Aorta (tissue), 5 donors: ENCODE data around the gene SDF4. TPM values are rescaled to one million over a fixed set of nuclear protein-coding genes. Genes with fewer than 3 reads are reported as not detected.

Experiments
- ATAC-seq: fragments of 200-7000 bp; cut with Tn5 transposase; one replicate; pipeline ENCODE4 v1.9.1; 2022; ENCODE audit warnings: moderate library complexity; ENCODE audit not compliant: low FRiP score
- DNase-seq, 2 donors: peaks; one replicate each; pipeline ENCODE4 v3.0.0-alpha.2; 2020
- H3K27ac ChIP-seq, 2 donors: one replicate each; pipeline ENCODE4 v1.5.1; 2013; ENCODE audit warnings: low read length in 2 of 2, mild to moderate bottlenecking in 2 of 2, moderate library complexity in 2 of 2, control low read depth in 1 of 2, inconsistent platforms in 1 of 2, low read depth in 1 of 2
- H3K27me3 ChIP-seq, 2 donors: one replicate each; pipeline ENCODE4 v1.6.1; 2013; ENCODE audit warnings: control low read depth in 1 of 2, low read length in 1 of 2, mild to moderate bottlenecking in 1 of 2, moderate library complexity in 1 of 2; ENCODE audit not compliant: insufficient read depth in 2 of 2, control insufficient read depth in 1 of 2
- H3K36me3 ChIP-seq, 2 donors: one replicate each; pipeline ENCODE4 v1.6.1; 2013; ENCODE audit warnings: control low read depth in 1 of 2, low read length in 1 of 2, mild to moderate bottlenecking in 1 of 2; ENCODE audit not compliant: insufficient read depth in 2 of 2, control insufficient read depth in 1 of 2
- H3K4me1 ChIP-seq, 2 donors: one replicate each; pipeline ENCODE4 v1.6.1; 2013; ENCODE audit warnings: low read length in 2 of 2, control low read depth in 1 of 2, mild to moderate bottlenecking in 1 of 2, moderate library complexity in 1 of 2; ENCODE audit not compliant: insufficient read depth in 2 of 2, control insufficient read depth in 1 of 2
- H3K4me3 ChIP-seq, 2 donors: one replicate each; pipeline ENCODE4 v1.5.1; 2013; ENCODE audit warnings: low read length in 2 of 2, control low read depth in 1 of 2, mild to moderate bottlenecking in 1 of 2
- H3K9me3 ChIP-seq: one replicate; pipeline ENCODE4 v1.6.1; 2013; ENCODE audit warnings: mild to moderate bottlenecking, low read length; ENCODE audit not compliant: control insufficient read depth
- WGBS, 2 donors: extraction: QIAGEN DNeasy Blood & Tissue Kit; methylation state at CpG; one replicate each; pipeline ENCODE4 v1.1.7; 2013; 5-methylcytosine and 5-hydroxymethylcytosine counted together
- intact Hi-C, 2 donors: fragments of 100-400 bp; cut with DNase I; formaldehyde crosslinking; loops; one replicate each; pipeline versions ENCODE4 v1.14.2 to v1.15.0; 2022
- polyA plus RNA-seq, 2 donors: library from polyadenylated mRNA; stranded (reverse); fragments of 200-250 nt; gene quantifications; one replicate each; pipeline ENCODE4 v1.2.3, GENCODE V29; 2013
- total RNA-seq, 2 donors: library from RNA; stranded (reverse); fragmentation: NEBNext Ultra II Directional; extraction: Animal tissue kit (Norgen Biotek cat#: 25700); gene quantifications; one replicate each; pipeline ENCODE4 v1.2.1, GENCODE V29; 2021
- donor health status: healthy with polysubstance abuse.
- donor health status: Bipolar disorder and iron deficiency.
- donor health status: DM: no; HTN: no; CAD: no.
- donor health status: DM: no; HTN: no; CAD: no.
- donor health status: DM: yes; HTN: yes; CAD: no.

Gene SDF4
- total and polyA plus RNA-seq, 4 donors, result 73.3 to 158 (median 139) TPM

DNA sequence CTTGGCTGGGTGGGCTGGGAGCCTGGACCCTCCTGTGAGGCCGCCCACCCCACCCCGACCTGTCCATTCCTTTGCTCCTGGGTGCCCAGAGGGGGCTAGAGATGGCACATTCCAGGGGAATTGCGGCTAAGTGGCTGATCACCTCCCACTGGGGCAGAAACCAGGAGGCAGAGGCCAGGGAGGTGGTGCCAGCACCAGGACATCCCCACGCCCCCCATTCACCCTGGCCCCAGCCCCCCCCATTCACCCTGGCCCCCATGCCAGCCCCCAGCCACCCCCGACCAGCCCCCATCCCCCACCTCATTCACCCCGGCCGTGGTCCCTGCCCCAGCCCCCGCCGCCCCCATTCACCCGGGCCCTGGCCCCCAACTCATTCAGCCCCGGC, 8.5 kb upstream of the SDF4 start:
- Histone ChIP-seq H3K9me3 (no peaks in the 10 kb centered on the region), H3K4me3 (no peak overlapping the region), H3K27ac (no peak overlapping the region), H3K4me1 (no peaks in the 10 kb centered on the region), H3K27me3 (no peaks in the 10 kb centered on the region), H3K36me3 (no peaks in the 10 kb centered on the region)
- ATAC-seq (no peak), DNase-seq (no peak)
- intact Hi-C loops, result no loop called here
- 35% methylated on average over 9 to 11 of the region's 11 CpGs for WGBS, 2 donors

DNA sequence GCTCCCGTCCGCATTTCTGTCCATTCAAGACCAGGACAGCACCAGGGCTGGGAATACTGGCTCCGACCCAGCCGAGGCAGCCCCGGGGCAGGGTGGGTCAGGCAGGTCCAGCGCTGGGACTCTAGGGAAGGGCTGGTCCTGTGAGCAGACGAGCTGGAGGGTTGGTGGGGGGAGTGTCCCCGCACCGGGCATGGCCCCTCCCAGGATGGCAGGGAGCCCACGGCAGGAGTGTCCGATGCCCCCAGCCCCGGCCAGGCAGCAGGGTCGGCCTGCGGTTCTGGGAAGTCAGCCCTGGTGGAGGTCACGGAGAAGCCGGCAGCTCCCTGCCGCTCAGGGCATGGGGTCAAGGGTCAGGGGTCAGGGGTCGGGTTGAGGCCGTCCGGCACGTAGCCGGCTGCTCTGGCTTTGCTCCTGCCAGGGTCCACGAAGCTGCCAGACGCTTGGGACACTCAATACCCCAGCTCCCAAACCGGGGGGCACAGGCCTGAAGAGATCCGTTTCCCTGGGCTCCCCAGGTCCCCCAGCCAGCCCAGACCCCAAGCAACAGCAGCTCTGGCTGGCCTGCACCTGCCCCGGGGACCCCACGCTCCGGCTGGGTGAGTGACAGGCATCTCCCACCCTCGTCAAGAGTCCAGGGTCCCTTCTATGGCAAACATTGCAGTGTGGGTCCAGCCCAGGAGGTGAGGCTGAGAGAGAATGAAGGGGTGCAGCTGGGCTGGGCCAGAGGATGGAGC, 8.0 kb upstream of the SDF4 start:
- WGBS, 2 donors, result 19 to 24% methylated on average over 30 of the region's 30 CpGs
- DNase-seq (no peak), ATAC-seq (no peak)
- no peak overlapping the region for H3K27ac ChIP-seq
- no peaks in the 10 kb centered on the region for H3K9me3 ChIP-seq
- H3K4me1 ChIP-seq, result no peaks in the 10 kb centered on the region
- H3K4me3 ChIP-seq, result no peak overlapping the region
- intact Hi-C loops, result no loop called here
- H3K27me3 ChIP-seq, result no peaks in the 10 kb centered on the region
- H3K36me3 ChIP-seq, result no peaks in the 10 kb centered on the region

DNA sequence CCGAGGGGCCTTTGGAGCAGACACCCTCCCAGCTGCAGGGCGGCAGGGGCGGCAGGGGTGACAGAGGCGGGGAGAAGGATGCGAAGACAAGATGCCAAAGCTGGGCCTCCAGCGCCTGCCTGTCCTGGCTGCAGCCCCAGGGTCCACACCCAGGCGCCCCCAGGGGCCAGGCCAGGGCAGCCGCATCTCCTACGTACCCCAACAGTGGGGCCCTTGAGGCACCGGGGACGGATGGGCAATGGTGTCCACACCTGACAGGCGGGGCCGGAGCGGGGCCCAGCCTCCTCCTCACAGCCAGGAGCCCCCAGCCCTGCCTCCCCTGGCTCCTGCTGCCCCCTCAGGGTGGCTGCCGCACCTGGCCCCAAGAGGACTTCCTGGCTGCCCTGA, 7.4 kb upstream of the SDF4 start:
- Histone ChIP-seq H3K4me3 (no peak overlapping the region), H3K9me3 (no peaks in the 10 kb centered on the region), H3K36me3 (no peaks in the 10 kb centered on the region), H3K4me1 (no peaks in the 10 kb centered on the region), H3K27me3 (no peaks in the 10 kb centered on the region), H3K27ac (no peak overlapping the region)
- ATAC-seq (no peak), DNase-seq (no peak)
- WGBS, 2 donors, result 53 to 69% methylated on average over 13 to 15 of the region's 15 CpGs
- intact Hi-C loops, result no loop called here

DNA sequence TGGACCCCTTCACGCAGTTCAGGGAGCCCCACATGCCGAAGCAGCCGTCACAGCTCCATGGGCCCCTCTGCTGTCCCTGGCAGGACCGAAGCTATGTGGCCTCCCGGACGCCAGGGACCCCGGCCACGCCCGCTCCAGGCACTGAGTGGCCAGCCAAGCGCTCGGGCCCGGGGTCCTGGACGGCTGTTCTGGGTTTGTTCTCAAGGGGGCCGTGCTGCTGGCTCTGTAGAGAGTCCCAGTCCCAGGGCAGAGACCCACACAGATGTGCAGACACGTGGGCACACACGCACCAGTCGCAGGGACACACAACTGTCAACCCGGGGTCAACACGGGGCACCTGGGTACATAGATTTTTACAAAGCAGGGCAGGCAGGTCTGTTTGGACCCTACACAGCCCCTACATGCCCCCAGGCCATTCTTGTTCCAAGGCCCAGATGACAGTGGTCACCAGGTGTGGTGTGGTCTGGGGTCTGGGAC, 6.9 kb upstream of the SDF4 start:
- no peaks in the 10 kb centered on the region for H3K27me3 ChIP-seq
- H3K36me3 ChIP-seq, result no peaks in the 10 kb centered on the region
- WGBS, 2 donors, result 54 to 72% methylated on average over 19 of the region's 19 CpGs
- DNase-seq, result no peak
- ATAC-seq, result no peak
- no peaks in the 10 kb centered on the region for H3K4me1 ChIP-seq
- intact Hi-C loops, result no loop called here
- H3K9me3 ChIP-seq, result no peaks in the 10 kb centered on the region
- H3K4me3 ChIP-seq, result no peak overlapping the region
- no peak overlapping the region for H3K27ac ChIP-seq

DNA sequence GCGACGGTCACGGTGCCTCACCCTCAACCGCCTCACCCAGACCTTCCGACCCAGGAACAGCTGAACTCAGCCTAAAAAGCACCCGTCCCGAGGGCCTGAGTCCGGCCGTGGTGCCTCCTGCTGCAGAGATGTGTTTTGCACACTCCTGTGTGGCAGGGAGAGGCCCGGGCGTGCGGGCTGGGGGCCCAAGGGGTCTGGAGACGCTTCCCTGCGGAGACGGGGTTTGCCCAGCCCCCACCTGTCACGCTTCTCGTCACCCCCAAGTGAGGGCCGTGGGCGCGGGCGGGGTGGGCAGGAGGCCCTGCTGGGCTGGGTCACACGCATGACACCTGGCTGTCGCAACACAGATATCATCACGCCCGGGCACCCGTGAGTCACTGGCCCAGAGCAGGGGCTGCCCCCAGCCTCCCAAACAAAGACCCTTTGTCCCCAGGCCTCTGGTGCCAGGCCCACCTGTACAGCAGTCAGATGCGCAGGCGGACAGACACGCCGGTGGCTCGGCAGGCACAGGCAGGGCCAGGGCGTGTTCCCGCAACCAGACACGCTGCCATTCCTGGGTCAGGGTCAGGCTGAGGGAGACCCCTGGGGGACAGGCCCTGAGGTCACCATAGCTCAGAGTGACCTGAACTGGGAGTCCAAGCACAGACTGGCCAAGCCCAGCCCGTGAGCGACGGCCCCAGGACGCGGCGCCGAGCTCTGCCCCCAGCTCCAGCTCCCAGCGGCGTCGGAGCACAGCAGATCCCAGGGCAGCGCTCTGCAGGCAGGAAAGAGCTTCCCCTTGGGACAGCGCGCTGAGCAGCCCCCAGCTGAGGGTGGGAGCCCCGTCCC, 6.3 kb upstream of the SDF4 start:
- intact Hi-C loops, result no loop called here
- Histone ChIP-seq H3K36me3 (no peaks in the 10 kb centered on the region), H3K27ac (no peak overlapping the region), H3K9me3 (no peaks in the 10 kb centered on the region), H3K4me1 (no peaks in the 10 kb centered on the region), H3K27me3 (no peaks in the 10 kb centered on the region), H3K4me3 (no peak overlapping the region)
- no peak for DNase-seq
- WGBS, 2 donors, result 42 to 49% methylated on average over 47 to 48 of the region's 48 CpGs
- no peak for ATAC-seq

- intact Hi-C loops, result no loop called here
- H3K4me3 ChIP-seq, result no peak overlapping the region
- H3K27me3 ChIP-seq, result no peaks in the 10 kb centered on the region
- H3K4me1 ChIP-seq, result no peaks in the 10 kb centered on the region
- H3K27ac ChIP-seq, result no peak overlapping the region
- ATAC-seq (no peak), DNase-seq (no peak)
- H3K36me3 ChIP-seq, result no peaks in the 10 kb centered on the region
- 44 to 45% methylated on average over 34 of the region's 34 CpGs for WGBS, 2 donors
- no peaks in the 10 kb centered on the region for H3K9me3 ChIP-seq
Observed at GRCh38 chr1:1236945-1237873, 5.4 kb upstream of the SDF4 start.

DNA sequence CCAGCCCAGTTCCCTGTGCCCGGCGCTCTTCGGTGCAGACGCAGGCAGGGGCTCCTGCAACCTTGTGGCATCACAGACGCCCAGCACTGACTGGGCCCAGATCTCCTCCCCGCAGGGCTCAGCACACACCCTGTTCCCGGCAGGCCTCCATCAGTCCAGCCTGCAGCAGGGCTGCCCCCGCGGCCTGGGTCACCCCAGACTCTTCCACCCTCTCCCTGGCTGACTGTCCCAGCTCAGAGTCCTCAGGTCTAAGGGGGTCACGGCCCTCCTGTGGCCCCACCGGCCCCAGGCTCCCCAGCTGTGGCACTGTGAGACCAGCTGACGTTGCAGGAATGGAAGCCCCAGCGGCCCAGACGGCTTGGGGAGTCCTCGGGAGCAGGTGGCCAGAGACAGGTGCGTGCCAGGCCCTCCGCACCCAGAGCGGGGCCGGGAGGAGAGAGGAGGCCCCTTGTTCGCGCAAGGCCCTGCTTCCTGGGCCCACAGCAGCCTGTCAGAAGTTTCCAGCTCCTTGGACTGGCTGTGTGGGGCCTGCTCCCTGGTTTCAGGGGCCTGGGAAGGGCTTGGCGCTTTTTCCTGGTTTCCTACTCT, 4.5 kb upstream of the SDF4 start:
- WGBS, 2 donors, result 82 to 83% methylated on average over 20 to 22 of the region's 22 CpGs
- no peaks in the 10 kb centered on the region for H3K9me3 ChIP-seq
- no peaks in the 10 kb centered on the region for H3K4me1 ChIP-seq
- DNase-seq, result no peak
- no peaks in the 10 kb centered on the region for H3K36me3 ChIP-seq
- H3K27me3 ChIP-seq, result no peaks in the 10 kb centered on the region
- H3K27ac ChIP-seq, result no peak overlapping the region
- intact Hi-C loops, result no loop called here
- no peak overlapping the region for H3K4me3 ChIP-seq
- no peak for ATAC-seq

DNA sequence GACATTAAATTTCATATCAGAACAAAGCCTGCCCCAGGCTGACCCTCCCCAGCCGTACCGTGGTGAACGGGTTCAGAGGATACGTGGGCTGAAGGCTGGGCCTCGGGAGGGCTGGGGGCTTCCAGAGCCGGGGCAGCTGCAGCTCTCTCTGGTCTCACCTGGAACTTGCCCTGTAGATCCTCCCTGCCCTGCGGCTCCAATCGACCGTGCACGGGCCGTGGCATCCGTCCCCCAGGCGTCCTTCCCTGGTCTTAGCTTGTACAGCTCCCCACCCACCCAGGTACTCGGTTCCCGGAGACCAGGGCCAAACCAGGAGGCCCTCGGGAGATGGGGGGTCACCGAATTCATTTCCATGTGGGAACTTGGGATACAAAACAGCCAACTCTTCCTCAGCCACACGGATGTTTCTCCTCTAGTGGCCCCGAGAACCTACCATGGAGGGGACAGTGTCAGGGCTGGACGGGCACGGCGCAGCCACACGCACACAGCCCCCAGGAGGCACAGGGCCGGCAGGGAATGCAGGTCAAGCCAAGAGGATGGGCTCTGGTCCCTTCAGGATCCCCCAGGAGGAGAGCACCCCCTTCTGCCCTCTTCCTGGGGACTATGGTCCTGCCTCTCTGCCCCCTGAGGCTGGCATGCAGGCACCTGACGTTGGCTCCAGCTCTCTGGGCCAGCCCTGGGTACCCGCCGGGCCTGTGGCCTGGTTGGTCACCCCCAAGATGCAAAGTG, 3.4 kb upstream of the SDF4 start:
- no peaks in the 10 kb centered on the region for H3K4me1 ChIP-seq
- no peaks in the 10 kb centered on the region for H3K9me3 ChIP-seq
- 89 to 91% methylated on average over 27 of the region's 27 CpGs for WGBS, 2 donors
- ATAC-seq (no peak), DNase-seq (no peak)
- no peak overlapping the region for H3K4me3 ChIP-seq
- intact Hi-C loops, result no loop called here
- no peaks in the 10 kb centered on the region for H3K27me3 ChIP-seq
- H3K36me3 ChIP-seq, result no peaks in the 10 kb centered on the region
- H3K27ac ChIP-seq, result no peak overlapping the region
